ENCODE measurements around the gene RXRA.

GRCh38 chr9:134306636-134307600 is 19.3 kb upstream of the RXRA start:
- TF ChIP-seq POLR2A (IDR thresholded peaks at IDR 0.05; ENCODE audit: low read depth, low read length), result no peak
- TF ChIP-seq SPI1 (IDR thresholded peaks at IDR 0.05; ENCODE audit: low read depth, low read length), result no peak

All from GM12891 (cell line).